MM.1S (cell line): ENCODE data around the gene APOF.

Source experiments
- DNase-seq: peaks from one replicate; pipeline ENCODE4 v3.0.0-alpha.2; 2015
- H2AFZ ChIP-seq: fragments of 300-600 bp; sonication (generic); 2 replicates; pipeline ENCODE4 v1.6.0; 2016; ENCODE audit warnings: antibody characterized with exemption, low read length
- H3F3A ChIP-seq: fragments of 300-600 bp; sonication (generic); 2 replicates; pipeline ENCODE4 v1.6.1; 2016; ENCODE audit warnings: mild to moderate bottlenecking, antibody characterized with exemption, low read length, moderate library complexity, mixed read lengths; ENCODE audit not compliant: insufficient read depth
- H3K27ac ChIP-seq: fragments of 300-600 bp; sonication (generic); 2 replicates; pipeline ENCODE4 v1.5.1; 2016; ENCODE audit warnings: mild to moderate bottlenecking, low read length
- H3K27me3 ChIP-seq: fragments of 300-600 bp; sonication (generic); replicated peaks from 2 replicates; pipeline ENCODE4 v1.6.0; 2016; ENCODE audit warnings: low read length; ENCODE audit not compliant: insufficient read depth
- H3K36me3 ChIP-seq: fragments of 300-600 bp; sonication (generic); replicated peaks from 2 replicates; pipeline ENCODE4 v1.6.1; 2016; ENCODE audit warnings: mild to moderate bottlenecking, low read length, mixed read lengths; ENCODE audit not compliant: insufficient read depth
- H3K4me1 ChIP-seq: fragments of 300-600 bp; sonication (generic); 2 replicates; pipeline ENCODE4 v1.6.1; 2016; ENCODE audit warnings: low read length, mixed read lengths
- H3K4me2 ChIP-seq: fragments of 300-600 bp; sonication (generic); 2 replicates; pipeline ENCODE4 v1.6.0; 2016; ENCODE audit warnings: low read depth, low read length
- H3K4me3 ChIP-seq: fragments of 300-600 bp; sonication (generic); 2 replicates; pipeline ENCODE4 v1.5.1; 2016; ENCODE audit warnings: low read length, mixed read lengths
- H3K79me2 ChIP-seq: fragments of 300-600 bp; sonication (generic); 2 replicates; pipeline ENCODE4 v1.6.1; 2016; ENCODE audit warnings: mixed run types, low read length, mixed read lengths
- H3K9ac ChIP-seq: fragments of 300-600 bp; sonication (generic); 2 replicates; pipeline ENCODE4 v1.6.1; 2016; ENCODE audit warnings: low read length, mixed read lengths
- H3K9me2 ChIP-seq: fragments of 300-600 bp; sonication (generic); replicated peaks from 2 replicates; pipeline ENCODE4 v1.6.1; 2016; ENCODE audit warnings: mild to moderate bottlenecking, low read length, mixed read lengths; ENCODE audit not compliant: insufficient read depth
- H3K9me3 ChIP-seq: fragments of 300-600 bp; sonication (generic); replicated peaks from 2 replicates; pipeline ENCODE4 v1.6.1; 2016; ENCODE audit warnings: mild to moderate bottlenecking, low read length, mixed read lengths; ENCODE audit not compliant: insufficient read depth
- H4K20me1 ChIP-seq: fragments of 300-600 bp; sonication (generic); 2 replicates; pipeline ENCODE4 v1.6.1; 2016; ENCODE audit warnings: mild to moderate bottlenecking, low read length, moderate library complexity, mixed read lengths; ENCODE audit not compliant: insufficient read depth
- EZH2 ChIP-seq: fragments of 300-600 bp; sonication (generic); optimal IDR thresholded peaks from 2 replicates; pipeline ENCODE3; 2017; ENCODE audit warnings: low read depth, mild to moderate bottlenecking, antibody characterized with exemption, low read length, mixed read lengths
- EZH2phosphoT487 ChIP-seq: fragments of 300-600 bp; sonication (generic); IDR thresholded peaks from 2 replicates; pipeline ENCODE4 v1.6.1; 2018; ENCODE audit warnings: antibody characterized with exemption, low read length
- TF ChIP-seq, protein P1 (sequence below): fragments of 300-600 bp; sonication (generic); IDR thresholded peaks from 2 replicates; pipeline ENCODE4 v1.5.1; 2016; ENCODE audit warnings: antibody characterized with exemption, low read length, mixed read lengths

Gene APOF

DNA sequence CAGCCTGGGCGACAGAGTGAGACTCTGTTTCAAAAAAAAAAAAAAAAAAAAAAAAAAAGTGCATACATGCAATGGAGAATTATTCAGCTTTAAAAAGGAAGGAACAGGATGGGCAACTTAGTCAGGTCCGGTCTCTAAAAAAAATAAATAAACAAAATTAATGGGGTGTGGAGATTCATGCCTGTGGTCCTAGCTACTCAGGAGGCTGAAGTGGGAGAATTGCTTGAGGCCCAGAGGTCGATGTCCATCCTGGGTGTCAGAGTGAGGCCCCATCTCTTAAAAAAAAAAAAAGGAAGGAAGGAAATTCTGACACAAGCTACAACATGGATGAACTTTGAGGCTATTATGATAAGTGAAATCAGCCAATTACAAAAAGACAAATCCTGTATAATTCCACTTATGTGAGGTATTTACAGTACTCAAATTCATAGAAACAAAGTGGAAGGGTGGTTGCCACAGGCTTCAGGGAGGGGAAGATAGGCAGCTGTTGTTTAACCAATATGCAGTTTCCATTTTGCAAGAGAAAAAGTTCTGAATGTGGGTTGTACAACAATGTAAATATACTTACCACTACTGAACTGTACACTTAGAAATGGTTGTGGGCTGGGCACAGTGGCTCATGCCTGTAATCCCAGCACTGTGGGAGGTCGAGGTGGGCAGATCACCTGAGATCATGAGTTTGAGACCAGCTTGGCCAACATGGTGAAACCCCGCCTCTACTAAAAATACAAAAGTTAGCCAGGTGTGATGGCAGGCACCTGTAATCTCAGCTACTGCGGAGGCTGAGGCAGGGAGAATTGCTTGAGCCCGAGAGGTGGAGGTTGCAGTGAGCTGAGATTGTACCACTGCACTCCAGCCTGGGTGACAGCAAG is 12.3 kb upstream of the APOF start:
- Histone ChIP-seq H3F3A (peaks cover 14% of the 10 kb centered on the region), H4K20me1 (no peaks in the 10 kb centered on the region), H3K9ac (peak overlapping the region; percentile 6; the same call in 1 of the 2 replicates), H3K79me2 (no peaks in the 10 kb centered on the region), H3K4me2 (peak overlapping the region; percentile 65; the same call in 1 of the 2 replicates), H3K4me3 (no peak overlapping the region), H3K9me3 (no peaks in the 10 kb centered on the region), H3K27me3 (no peaks in the 10 kb centered on the region), H3K36me3 (no peaks in the 10 kb centered on the region), H3K27ac (peak overlapping the region; percentile 72; the same call in 1 of the 2 replicates), H2AFZ (peak overlapping the region; percentile 62), H3K4me1 (peaks cover 15% of the 10 kb centered on the region), H3K9me2 (no peaks in the 10 kb centered on the region)
- no peak for DNase-seq
- TF ChIP-seq EZH2phosphoT487 (no peak), EZH2 (no peak)
- TF ChIP-seq, protein P1, sequence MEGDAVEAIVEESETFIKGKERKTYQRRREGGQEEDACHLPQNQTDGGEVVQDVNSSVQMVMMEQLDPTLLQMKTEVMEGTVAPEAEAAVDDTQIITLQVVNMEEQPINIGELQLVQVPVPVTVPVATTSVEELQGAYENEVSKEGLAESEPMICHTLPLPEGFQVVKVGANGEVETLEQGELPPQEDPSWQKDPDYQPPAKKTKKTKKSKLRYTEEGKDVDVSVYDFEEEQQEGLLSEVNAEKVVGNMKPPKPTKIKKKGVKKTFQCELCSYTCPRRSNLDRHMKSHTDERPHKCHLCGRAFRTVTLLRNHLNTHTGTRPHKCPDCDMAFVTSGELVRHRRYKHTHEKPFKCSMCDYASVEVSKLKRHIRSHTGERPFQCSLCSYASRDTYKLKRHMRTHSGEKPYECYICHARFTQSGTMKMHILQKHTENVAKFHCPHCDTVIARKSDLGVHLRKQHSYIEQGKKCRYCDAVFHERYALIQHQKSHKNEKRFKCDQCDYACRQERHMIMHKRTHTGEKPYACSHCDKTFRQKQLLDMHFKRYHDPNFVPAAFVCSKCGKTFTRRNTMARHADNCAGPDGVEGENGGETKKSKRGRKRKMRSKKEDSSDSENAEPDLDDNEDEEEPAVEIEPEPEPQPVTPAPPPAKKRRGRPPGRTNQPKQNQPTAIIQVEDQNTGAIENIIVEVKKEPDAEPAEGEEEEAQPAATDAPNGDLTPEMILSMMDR, result no peak

DNA sequence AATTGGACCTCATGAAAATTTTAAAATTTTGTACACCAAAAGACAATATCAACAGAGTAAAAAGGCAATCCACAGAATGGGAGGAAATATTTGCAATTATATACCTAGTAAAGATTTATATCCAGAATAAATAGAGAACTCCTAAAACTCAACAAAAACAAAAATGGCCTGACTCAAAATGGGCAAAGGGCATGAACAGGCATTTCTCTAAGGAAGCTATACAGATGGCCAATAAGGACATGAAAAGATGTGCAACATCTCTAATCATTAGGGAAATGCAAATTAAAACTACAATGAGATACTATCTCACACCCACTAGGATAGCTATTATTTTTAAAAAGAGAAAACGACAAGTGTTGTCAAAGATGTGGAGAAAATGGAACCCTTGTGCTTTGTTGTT is 10.9 kb upstream of the APOF start:
- TF ChIP-seq EZH2phosphoT487 (no peak), EZH2 (no peak)
- TF ChIP-seq, protein P1, result no peak
- H3K9me2 ChIP-seq, result no peaks in the 10 kb centered on the region
- H3K9ac ChIP-seq, result no peak overlapping the region
- no peaks in the 10 kb centered on the region for H3K36me3 ChIP-seq
- H3K4me3 ChIP-seq, result no peak overlapping the region
- no peak overlapping the region for H3K27ac ChIP-seq
- no peaks in the 10 kb centered on the region for H3K27me3 ChIP-seq
- H2AFZ ChIP-seq, result no peak overlapping the region
- no peak overlapping the region for H3K4me2 ChIP-seq
- no peaks in the 10 kb centered on the region for H3K9me3 ChIP-seq
- H4K20me1 ChIP-seq, result no peaks in the 10 kb centered on the region
- no peaks in the 10 kb centered on the region for H3K79me2 ChIP-seq
- H3K4me1 ChIP-seq, result peaks cover 15% of the 10 kb centered on the region
- DNase-seq, result no peak
- peaks cover 14% of the 10 kb centered on the region for H3F3A ChIP-seq

DNA sequence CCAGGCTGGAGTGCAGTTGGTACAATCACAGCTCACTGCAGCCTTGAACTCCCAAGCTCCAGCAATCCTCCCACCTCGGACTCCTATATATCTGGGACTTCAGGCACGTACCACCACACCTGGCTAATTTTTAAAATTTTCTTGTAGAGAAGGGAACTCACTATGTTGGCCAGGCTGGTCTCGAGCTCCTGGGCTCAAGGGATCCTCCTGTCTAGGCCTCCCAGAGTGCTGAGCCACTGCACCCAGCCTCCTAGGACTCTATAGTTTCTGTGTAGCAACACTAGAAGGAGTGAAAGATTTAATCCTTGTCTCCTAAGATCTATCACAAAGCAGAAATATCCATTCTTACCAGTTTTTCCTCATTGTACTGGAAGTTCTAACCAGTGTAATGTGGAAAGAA is 4.3 kb upstream of the APOF start:
- no peaks in the 10 kb centered on the region for H3K36me3 ChIP-seq
- H2AFZ ChIP-seq, result no peak overlapping the region
- no peak overlapping the region for H3K4me3 ChIP-seq
- H3K27me3 ChIP-seq, result no peaks in the 10 kb centered on the region
- no peak for DNase-seq
- no peaks in the 10 kb centered on the region for H3K4me1 ChIP-seq
- TF ChIP-seq EZH2phosphoT487 (no peak), EZH2 (no peak)
- TF ChIP-seq, protein P1, result no peak
- H3F3A ChIP-seq, result no peaks in the 10 kb centered on the region
- H3K79me2 ChIP-seq, result no peaks in the 10 kb centered on the region
- H3K9me3 ChIP-seq, result no peaks in the 10 kb centered on the region
- H3K4me2 ChIP-seq, result no peak overlapping the region
- H3K9ac ChIP-seq, result no peak overlapping the region
- H4K20me1 ChIP-seq, result no peaks in the 10 kb centered on the region
- no peak overlapping the region for H3K27ac ChIP-seq
- H3K9me2 ChIP-seq, result no peaks in the 10 kb centered on the region
